ENCODE results near the gene FYCO1. TPM values are rescaled to one million over a fixed set of nuclear protein-coding genes. Genes with fewer than 3 reads are reported as not detected.

Gene FYCO1
- total and polyA plus RNA-seq, 2 of the 8 experiments (the other 6 are each of a cell fraction or from before 2014, with no cell fraction given), result 4.8 to 10.8 TPM

DNA sequence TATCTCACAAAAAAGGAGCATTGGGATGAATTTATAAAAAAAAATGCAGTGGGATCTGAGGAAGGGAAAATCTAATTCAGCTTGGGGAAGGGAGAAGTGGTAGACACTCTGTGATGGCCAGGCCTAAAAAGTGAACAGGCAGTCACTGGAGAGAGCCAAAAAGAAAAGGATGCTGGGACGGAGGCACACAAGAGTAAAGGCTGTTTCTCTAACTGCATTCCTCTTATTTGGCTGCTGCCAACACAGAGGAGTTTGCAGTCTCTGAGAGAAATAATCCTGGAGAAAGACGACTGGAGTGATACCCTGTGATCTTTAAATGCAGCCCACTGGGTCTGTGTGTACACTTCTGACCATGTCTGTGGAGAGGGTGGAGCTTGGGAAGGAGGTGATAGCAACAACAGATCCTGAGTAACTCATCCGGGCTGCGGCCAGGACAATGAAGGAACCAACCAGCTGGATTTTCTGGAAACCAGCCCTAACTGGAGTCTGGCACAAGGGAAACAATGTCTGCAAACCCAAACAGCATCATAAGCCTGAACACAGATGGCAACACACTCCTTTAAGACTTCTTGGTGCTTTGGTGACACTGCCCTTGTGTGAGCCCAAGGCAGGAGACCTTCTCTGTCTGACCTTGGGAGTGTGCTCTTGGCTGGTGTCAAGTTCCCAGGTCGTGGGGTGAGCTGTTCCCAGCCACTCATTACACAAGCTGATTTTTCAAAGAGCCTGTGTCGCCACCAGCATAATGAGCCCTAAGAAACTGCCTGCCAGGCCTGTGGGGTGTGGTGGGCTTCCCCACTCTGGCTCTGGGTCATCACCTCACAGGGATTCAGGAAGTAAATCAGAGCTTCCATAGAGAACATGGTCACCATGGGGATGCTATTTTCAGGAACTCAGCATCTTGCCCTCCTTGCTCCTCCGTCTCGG is 8.0 kb downstream of the FYCO1 start:
- no peak overlapping the region for H3K14ac ChIP-seq (ENCODE audit: insufficient read length)
- CTCF ChIA-PET (ENCODE audit: partially characterized antibody), result interaction anchor here (0.6 to 1.7 kb wide), 3 partner anchors 90 to 353 kb away, joined by 3 to 7 read pairs (median 4); no protein-coding TSS in a partner anchor
- H2BK15ac ChIP-seq (ENCODE audit: low read length), result no peak overlapping the region
- H2BK12ac ChIP-seq (ENCODE audit: low read depth, low read length), result no peak overlapping the region
- no peaks in the 10 kb centered on the region for H3K27me3 ChIP-seq (replicated peaks in 1 of 4; ENCODE audit: control insufficient read depth in 3 of 4, extremely low read depth in 1 of 4, insufficient read depth in 3 of 4, low read length in 3 of 4)
- no peaks in the 10 kb centered on the region for H3K9me3 ChIP-seq (ENCODE audit: insufficient read depth in 2 of 2, low read depth in 1 of 2, low read length in 1 of 2)
- H3K36me3 ChIP-seq (ENCODE audit: control insufficient read depth in 2 of 4, insufficient read depth in 4 of 4, low read length in 3 of 4), result peaks cover 0 to 19% (median 14%) of the 10 kb centered on the region in 4 experiments; a peak in 6 of 8 replicates
- H2AK5ac ChIP-seq (ENCODE audit: low read depth, low read length), result no peak overlapping the region
- H4K8ac ChIP-seq (ENCODE audit: extremely low read depth, insufficient read depth, low read length), result no peak overlapping the region
- H3K4ac ChIP-seq (replicated peaks; ENCODE audit: insufficient read length, low read depth, low read length), result no peak overlapping the region
- peaks cover 0 to 58% of the 10 kb centered on the region in 2 experiments; a peak in 2 of 4 replicates for H3K79me2 ChIP-seq (ENCODE audit: control insufficient read depth in 1 of 2, insufficient read depth in 2 of 2, low read length in 2 of 2)
- no peak overlapping the region for H3K27ac ChIP-seq (ENCODE audit: low read depth, low read length)
- no peak overlapping the region for H3K4me3 ChIP-seq (ENCODE audit: extremely low read depth in 1 of 4, insufficient read depth in 2 of 4, low read depth in 3 of 4, low read length in 4 of 4)
- peaks cover 0 to 5% of the 10 kb centered on the region in 2 experiments for H4K20me1 ChIP-seq (replicated peaks in 1 of 2; ENCODE audit: control insufficient read depth in 1 of 2, insufficient read depth in 2 of 2, low read length in 2 of 2)
- no peak overlapping the region for H2BK120ac ChIP-seq (replicated peaks; ENCODE audit: low read depth, low read length)
- H3K56ac ChIP-seq (replicated peaks; ENCODE audit: insufficient read length, low read depth, low read length), result no peak overlapping the region
- H3K23ac ChIP-seq (ENCODE audit: insufficient read length), result no peak overlapping the region
- peaks cover 1 to 10% (median 4%) of the 10 kb centered on the region in 4 experiments for H3K4me1 ChIP-seq (replicated peaks in 1 of 4; ENCODE audit: control insufficient read depth in 3 of 4, insufficient read depth in 4 of 4, low read length in 3 of 4)
- no peak overlapping the region for H3K9ac ChIP-seq (replicated peaks in 1 of 4; ENCODE audit: extremely low read depth in 1 of 4, low read depth in 3 of 4, low read length in 3 of 4)
- no peak overlapping the region for H2AFZ ChIP-seq (ENCODE audit: low read length)
- no peak overlapping the region for H4K5ac ChIP-seq (ENCODE audit: insufficient read length, low read depth, low read length)
- 85% methylated on average over 8 of the region's 8 CpGs; no CpG with 5 or more reads in 1 of the 2 experiments for WGBS, 2 experiments (ENCODE audit: extremely low coverage in 1 of 2, insufficient coverage in 1 of 2, insufficient read length in 1 of 2, insufficient replicate concordance in 2 of 2, low coverage in 1 of 2, low lambda C conversion rate in 2 of 2, missing lambda C conversion rate in 1 of 2)
- no peak overlapping the region for H3K18ac ChIP-seq (ENCODE audit: extremely low read depth, low read length)
- no peak overlapping the region for H2BK20ac ChIP-seq (ENCODE audit: low read length)
- no peak for DNase-seq (ENCODE audit: low read depth in 1 of 2, low spot score in 2 of 2)
- no peak overlapping the region for H4K91ac ChIP-seq (replicated peaks; ENCODE audit: insufficient read length, low read length)
- POLR2A ChIA-PET (ENCODE audit: partially characterized antibody), result no interaction called here
- no peaks in the 10 kb centered on the region for H3K23me2 ChIP-seq (ENCODE audit: low read depth, low read length)
- H2BK5ac ChIP-seq (ENCODE audit: low read depth, low read length), result 0 out of 2 replicates have a peak overlapping the region, but pooled peaks have one; percentile 12
- H3K4me2 ChIP-seq (ENCODE audit: insufficient read depth in 1 of 2, low read depth in 2 of 2, low read length in 2 of 2), result no peak overlapping the region
- H3K79me1 ChIP-seq (ENCODE audit: low read depth, low read length), result peaks cover 10% of the 10 kb centered on the region
- no peak for FAIRE-seq
- TF ChIP-seq BCL11A (IDR thresholded peaks at IDR 0.05; ENCODE audit: low read depth in 2 of 2, low read length in 2 of 2) (no peak), CBX5 (IDR thresholded peaks at IDR 0.05; ENCODE audit: low read depth, low read length) (no peak), SUZ12 (IDR thresholded peaks at IDR 0.05; ENCODE audit: low read length) (no peak), FOSL1 (IDR thresholded peaks at IDR 0.05; ENCODE audit: insufficient read depth, low read depth, low read length) (no peak), BACH1 (IDR thresholded peaks at IDR 0.05; ENCODE audit: low read length) (no peak), SP2 (IDR thresholded peaks at IDR 0.05; ENCODE audit: low read length) (no peak), CBX8 (IDR thresholded peaks at IDR 0.05; ENCODE audit: borderline replicate concordance, low read depth, low read length) (no peak), YY1 (IDR thresholded peaks at IDR 0.05; ENCODE audit: low read depth, low read length) (no peak), NANOG (IDR thresholded peaks at IDR 0.05; ENCODE audit: insufficient read depth, low read depth, low read length, poor library complexity, severe bottlenecking) (no peak), KDM1A (IDR thresholded peaks at IDR 0.05; ENCODE audit: borderline replicate concordance, low read length) (no peak), EP300 (IDR thresholded peaks at IDR 0.05; ENCODE audit: borderline replicate concordance in 1 of 2, low read depth in 2 of 2, low read length in 2 of 2) (no peak)
